ENCODE data around the gene TSC22D2. TPM values are rescaled to one million over a fixed set of nuclear protein-coding genes. Genes with fewer than 3 reads are reported as not detected.

TSC22D2 gene
- total and polyA plus RNA-seq, 2 of the 4 experiments (the other 2 are of a cell fraction): 12.2 to 20.5 TPM

GRCh38 chr3:150444371-150444770 is 36.3 kb downstream of the TSC22D2 start:
- Histone ChIP-seq H3K36me3 (ENCODE audit: control insufficient read depth, insufficient read depth, low read length) (no peaks in the 10 kb centered on the region; the same call in none of the 2 replicates), H2BK20ac (ENCODE audit: low read depth, low read length) (no peak overlapping the region), H2BK5ac (ENCODE audit: low read depth, low read length, poor library complexity, severe bottlenecking) (peak overlapping the region; percentile 64), H2BK120ac (ENCODE audit: low read depth, low read length) (no peak overlapping the region), H3K4me1 (ENCODE audit: control insufficient read depth, insufficient read depth, low read length) (peaks cover 15% of the 10 kb centered on the region), H3K4ac (ENCODE audit: low read depth, low read length) (no peak overlapping the region), H3K9ac (ENCODE audit: low read depth, low read length) (no peak overlapping the region), H3K27me3 (ENCODE audit: control insufficient read depth, insufficient read depth, low read length) (no peaks in the 10 kb centered on the region), H3K14ac (replicated peaks; ENCODE audit: low read depth, low read length) (no peak overlapping the region), H3K56ac (ENCODE audit: extremely low read depth, insufficient read depth, low read length) (no peak overlapping the region), H3K27ac (ENCODE audit: insufficient read depth, low read length) (no peak overlapping the region), H3K4me3 (ENCODE audit: insufficient read depth, low read depth, low read length) (no peak overlapping the region), H2AK5ac (ENCODE audit: low read depth, low read length) (no peak overlapping the region), H3K9me1 (ENCODE audit: insufficient read depth, low read length) (peaks cover 7% of the 10 kb centered on the region), H3K23ac (ENCODE audit: low read depth, low read length) (no peak overlapping the region), H3K18ac (ENCODE audit: low read depth, low read length) (no peak overlapping the region), H3K9me3 (ENCODE audit: control insufficient read depth, insufficient read depth, low read length) (no peaks in the 10 kb centered on the region), H3K4me2 (ENCODE audit: low read depth, low read length) (no peak overlapping the region), H4K5ac (ENCODE audit: low read depth, low read length) (peak overlapping the region; percentile 28; the same call in 1 of the 2 replicates), H4K91ac (ENCODE audit: insufficient read depth, low read depth, low read length) (no peak overlapping the region), H4K20me1 (ENCODE audit: insufficient read depth, low read length) (peaks cover 49% of the 10 kb centered on the region), H3K79me1 (ENCODE audit: low read depth in 1 of 2, low read length in 2 of 2) (peaks cover 8 to 52% of the 10 kb centered on the region in 2 experiments; a peak in 3 of 4 replicates), H2BK15ac (ENCODE audit: low read depth, low read length) (no peak overlapping the region), H4K8ac (ENCODE audit: low read depth in 2 of 2, low read length in 2 of 2) (no peak overlapping the region), H2AK9ac (replicated peaks; ENCODE audit: low read depth, low read length, poor library complexity) (no peak overlapping the region), H2AFZ (replicated peaks; ENCODE audit: low read length, poor library complexity) (no peak overlapping the region)
- TF ChIP-seq MXI1 (IDR thresholded peaks at IDR 0.05; ENCODE audit: borderline replicate concordance, low read depth, low read length): no peak
- no peak for TF ChIP-seq USF2 (IDR thresholded peaks at IDR 0.05; ENCODE audit: low read depth, low read length)
- TF ChIP-seq BHLHE40 (IDR thresholded peaks at IDR 0.05; ENCODE audit: low read depth, low read length): no peak
- TF ChIP-seq MAZ (IDR thresholded peaks at IDR 0.05; ENCODE audit: borderline replicate concordance, low read depth, low read length): no peak
- TF ChIP-seq CTCF (conservative IDR thresholded peaks at IDR 0.05; ENCODE audit: low read depth, low read length): no peak
- TF ChIP-seq POLR2A (IDR thresholded peaks at IDR 0.05; ENCODE audit: low read depth, low read length): no peak
- no peak for TF ChIP-seq SMC3 (IDR thresholded peaks at IDR 0.05; ENCODE audit: low read depth, low read length)
- TF ChIP-seq CHD1 (IDR thresholded peaks at IDR 0.05; ENCODE audit: low read depth, low read length): no peak
- no peak for TF ChIP-seq CEBPB (IDR thresholded peaks at IDR 0.05; ENCODE audit: low read depth, low read length)
- no peak for ATAC-seq (ENCODE audit: low read depth)
- no TSS peak for BruUV-seq (replicated peaks)
- intact Hi-C loops (cut with micrococcal nuclease) (no loop called here), dilution Hi-C loops (cut with HindIII; ENCODE audit: low sequenced_read_pairs, unreplicated experiment) (no loop called here), in situ Hi-C loops (cut with MboI; ENCODE audit: low sequenced_read_pairs) (no loop called here)
- CTCF ChIA-PET: no interaction called here
- DNase-seq: no peak
- POLR2A ChIA-PET (ENCODE audit: unreplicated experiment): no interaction called here
- WGBS, 2 experiments (ENCODE audit: extremely low coverage in 2 of 2, insufficient read length in 1 of 2): no CpG with 5 or more reads among the region's 2 CpGs
